NT2/D1 (cell line): ENCODE data around the gene ZNF282.
"Not testable (repeated sequence)": the region's sequence is repeated elsewhere in the genome, so short reads cannot be mapped to it uniquely, and the experiment has no call there.

ENCODE experiments used
- DNase-seq: peaks from one replicate; pipeline ENCODE4 v3.0.0-alpha.2; 2011; ENCODE audit warnings: low read depth, low spot score
- H3K27me3 ChIP-seq: 2 replicates; pipeline ENCODE4 v1.6.0; 2011; ENCODE audit warnings: mild to moderate bottlenecking; ENCODE audit not compliant: insufficient read length, insufficient read depth
- H3K36me3 ChIP-seq: 2 replicates; pipeline ENCODE4 v1.6.1; 2011; ENCODE audit warnings: mild to moderate bottlenecking, low read length, mixed read lengths; ENCODE audit not compliant: insufficient read depth, insufficient read length
- H3K4me1 ChIP-seq: 2 replicates; pipeline ENCODE4 v1.5.1; 2011; ENCODE audit not compliant: insufficient read depth, insufficient read length
- H3K4me3 ChIP-seq: 2 replicates; pipeline ENCODE4 v1.5.1; 2011; ENCODE audit warnings: low read depth; ENCODE audit not compliant: insufficient read length
- H3K9ac ChIP-seq: 2 replicates; pipeline ENCODE4 v1.6.0; 2011; ENCODE audit warnings: low read depth; ENCODE audit not compliant: insufficient read length
- H3K9me3 ChIP-seq: 2 replicates; pipeline ENCODE4 v1.5.1; 2011; ENCODE audit warnings: mild to moderate bottlenecking, low read length; ENCODE audit not compliant: insufficient read depth
- SUZ12 ChIP-seq: IDR thresholded peaks from 2 replicates; pipeline ENCODE4 v1.6.1; 2011; ENCODE audit not compliant: insufficient read length, insufficient read depth; ENCODE audit errors: extremely low read depth
- YY1 ChIP-seq: IDR thresholded peaks from 2 replicates; pipeline ENCODE4 v1.6.1; 2011; ENCODE audit not compliant: insufficient read length, insufficient read depth
- ZNF274 ChIP-seq: IDR thresholded peaks from 2 replicates; pipeline ENCODE4 v1.6.1; 2011; ENCODE audit warnings: mild to moderate bottlenecking, low read depth, low read length

Gene ZNF282

DNA sequence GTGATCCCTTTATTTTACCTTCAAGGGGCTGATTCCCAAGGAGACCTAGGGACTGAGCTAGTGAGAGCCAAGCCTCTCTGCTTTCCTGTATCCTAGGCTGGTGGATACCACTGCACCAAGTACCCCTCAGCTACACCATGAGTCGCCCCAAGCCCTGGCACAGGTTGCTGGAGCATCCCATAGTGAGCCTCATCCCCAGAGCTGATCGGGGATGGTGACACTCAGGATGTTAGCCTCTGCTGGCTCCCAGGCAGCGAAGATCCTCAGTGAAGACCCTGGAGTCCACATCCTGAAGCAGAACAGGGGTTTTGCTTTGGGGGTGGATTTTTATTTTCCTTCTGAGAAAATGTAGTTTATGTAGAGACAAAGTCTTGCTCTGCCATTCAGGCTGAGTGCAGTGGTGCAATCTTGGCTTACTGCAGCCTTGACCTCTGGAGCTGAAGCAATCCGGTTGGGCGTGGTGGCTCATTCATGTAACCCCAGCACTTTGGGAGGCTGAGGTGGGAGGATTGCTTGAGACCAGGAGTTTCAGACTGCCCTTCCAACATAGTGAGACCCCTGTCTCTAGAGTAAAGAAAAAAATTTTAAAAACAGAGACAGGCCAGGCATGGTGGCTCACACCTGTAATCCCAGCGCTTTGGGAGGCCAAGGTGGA lies 31.6 kb downstream of the ZNF282 start:
- Histone ChIP-seq H3K9me3 (no peaks in the 10 kb centered on the region), H3K9ac (no peak overlapping the region), H3K4me3 (no peak overlapping the region), H3K27me3 (no peaks in the 10 kb centered on the region), H3K4me1 (no peaks in the 10 kb centered on the region), H3K36me3 (peaks cover 35% of the 10 kb centered on the region)
- DNase-seq = no peak
- no peak for TF ChIP-seq ZNF274
- TF ChIP-seq YY1 = no peak
- no peak for TF ChIP-seq SUZ12

DNA sequence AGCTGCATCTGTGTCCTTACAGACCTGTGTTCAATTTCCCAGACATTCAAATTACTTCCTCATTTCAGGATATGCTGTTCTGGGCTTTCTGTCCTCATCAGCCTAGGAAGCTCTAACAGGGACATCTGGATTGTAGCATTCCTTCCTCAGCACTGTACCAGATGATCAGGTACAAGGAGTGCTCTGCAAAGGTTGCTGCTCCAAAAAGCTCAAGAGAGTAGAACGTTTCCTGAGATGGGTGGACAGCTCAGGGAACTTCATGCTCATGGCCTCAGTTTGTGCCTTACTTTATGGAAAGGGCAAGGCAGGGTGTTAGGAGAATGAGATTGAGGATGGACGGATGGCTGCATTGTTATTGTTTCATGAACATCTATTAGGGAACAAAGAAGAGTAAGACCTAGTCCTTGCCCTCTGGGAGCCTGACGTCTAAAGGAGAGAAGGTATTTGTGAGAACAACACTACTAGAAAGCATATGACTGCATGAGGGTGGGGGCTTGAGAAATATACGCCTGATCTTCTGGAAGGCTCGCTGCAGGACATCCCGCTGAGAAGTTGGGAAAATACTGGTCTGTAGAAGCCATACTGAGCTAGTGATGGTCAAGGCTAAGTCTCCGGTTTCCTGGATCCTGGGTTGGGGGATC lies 33.6 kb downstream of the ZNF282 start:
- H3K9ac ChIP-seq = no peak overlapping the region
- no peak overlapping the region for H3K4me3 ChIP-seq
- H3K27me3 ChIP-seq = no peaks in the 10 kb centered on the region
- DNase-seq = no peak
- no peaks in the 10 kb centered on the region for H3K9me3 ChIP-seq
- no peaks in the 10 kb centered on the region for H3K4me1 ChIP-seq
- TF ChIP-seq ZNF274 = no peak
- TF ChIP-seq YY1 = no peak
- no peak for TF ChIP-seq SUZ12
- H3K36me3 ChIP-seq = peaks cover 26% of the 10 kb centered on the region

GRCh38 chr7:149229526-149229925 lies 34.2 kb downstream of the ZNF282 start:
- Histone ChIP-seq H3K36me3 (peaks cover 20% of the 10 kb centered on the region), H3K4me3 (no peak overlapping the region), H3K4me1 (no peaks in the 10 kb centered on the region), H3K27me3 (no peaks in the 10 kb centered on the region), H3K9ac (no peak overlapping the region), H3K9me3 (no peaks in the 10 kb centered on the region)
- TF ChIP-seq SUZ12 (no peak), YY1 (no peak), ZNF274 (no peak)
- DNase-seq = no peak

GRCh38 chr7:149232362-149232761 lies 37.0 kb downstream of the ZNF282 start:
- Histone ChIP-seq H3K36me3 (no peaks in the 10 kb centered on the region), H3K9ac (no peak overlapping the region), H3K4me1 (no peaks in the 10 kb centered on the region), H3K4me3 (no peak overlapping the region), H3K9me3 (no peaks in the 10 kb centered on the region), H3K27me3 (peaks cover 4% of the 10 kb centered on the region)
- DNase-seq = no peak
- TF ChIP-seq ZNF274 (no peak), SUZ12 (no peak), YY1 (no peak)

DNA sequence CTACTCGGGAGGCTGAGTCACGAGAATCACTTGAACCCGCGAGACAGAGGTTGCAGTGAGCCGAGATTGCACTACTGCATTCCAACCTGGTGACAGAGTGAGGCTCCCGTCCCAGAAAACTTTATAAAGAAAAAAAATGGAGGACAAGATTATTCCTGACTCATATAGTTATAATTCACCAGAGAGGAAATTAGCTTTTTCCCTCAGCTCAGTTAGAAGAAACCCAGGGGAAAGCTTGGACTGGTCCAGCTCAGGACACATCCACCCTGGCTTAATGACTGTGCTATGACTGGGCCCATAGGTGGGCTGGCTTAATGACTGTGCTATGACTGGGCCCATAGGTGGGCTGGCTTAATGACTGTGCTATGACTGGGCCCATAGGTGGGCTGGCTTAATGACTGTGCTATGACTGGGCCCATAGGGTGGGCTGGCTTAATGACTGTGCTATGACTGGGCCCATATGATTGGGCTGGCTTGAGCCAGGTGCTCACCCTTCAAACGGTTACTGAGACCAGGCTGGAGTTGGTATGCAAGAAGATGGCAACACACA lies 38.4 kb downstream of the ZNF282 start:
- not testable (repeated sequence) for DNase-seq, H3K4me1 ChIP-seq, H3K9me3 ChIP-seq, H3K4me3 ChIP-seq, H3K27me3 ChIP-seq, H3K9ac ChIP-seq, H3K36me3 ChIP-seq

- H3K9me3 ChIP-seq = no peaks in the 10 kb centered on the region
- DNase-seq = no peak
- H3K9ac ChIP-seq = no peak overlapping the region
Observed at GRCh38 chr7:149237502-149237901, 42.2 kb downstream of the ZNF282 start.

GRCh38 chr7:149238051-149238450 lies 42.7 kb downstream of the ZNF282 start:
- TF ChIP-seq YY1 (no peak), SUZ12 (no peak), ZNF274 (no peak)
- Histone ChIP-seq H3K4me1 (no peaks in the 10 kb centered on the region), H3K27me3 (peaks cover 9% of the 10 kb centered on the region), H3K9me3 (no peaks in the 10 kb centered on the region), H3K36me3 (no peaks in the 10 kb centered on the region), H3K4me3 (no peak overlapping the region), H3K9ac (no peak overlapping the region)
- DNase-seq = no peak

More at GRCh38 chr7:149237502-149237901, 42.2 kb downstream of the ZNF282 start:
- no peaks in the 10 kb centered on the region for H3K4me1 ChIP-seq
- H3K27me3 ChIP-seq = peaks cover 9% of the 10 kb centered on the region
- no peak overlapping the region for H3K4me3 ChIP-seq
- TF ChIP-seq ZNF274 (no peak), YY1 (no peak), SUZ12 (no peak)
- H3K36me3 ChIP-seq = no peaks in the 10 kb centered on the region
